Adrenal gland (tissue), 12 donors: Measurements from ENCODE around the gene NNT. TPM values are rescaled to one million over a fixed set of nuclear protein-coding genes. Genes with fewer than 3 reads are reported as not detected.

Experiments used
- DNase-seq, 7 donors: peaks; one replicate each; pipeline ENCODE4 v3.0.0-alpha.2; 2019 to 2020
- H3K27ac ChIP-seq, 5 donors: fragments of 200-600 bp; sonication (generic) in 4 of 5; 1 replicate in 3 of 5; 2 replicates in 2 of 5; pipeline versions ENCODE4 v1.5.1 to v1.8.0; 2016 to 2020; ENCODE audit warnings: mild to moderate bottlenecking in 1 of 5
- H3K27me3 ChIP-seq: fragments of 200-600 bp; 2 replicates; pipeline ENCODE4 v1.8.0; 2021
- H3K36me3 ChIP-seq, 2 donors: fragments of 200-600 bp; replicated peaks in 1 of 2; 1 replicate in 1 of 2; 2 replicates in 1 of 2; pipeline versions ENCODE4 v1.5.1 to v1.8.0; 2018 to 2022
- H3K4me1 ChIP-seq, 2 donors: fragments of 200-600 bp; replicated peaks in 1 of 2; 1 replicate in 1 of 2; 2 replicates in 1 of 2; pipeline versions ENCODE4 v1.5.1 to v1.8.0; 2018 to 2021
- H3K4me3 ChIP-seq, 4 donors: fragments of 200-600 bp; sonication (generic) in 3 of 4; one replicate each; pipeline ENCODE4 v1.5.1; 2016 to 2018
- H3K9me3 ChIP-seq, 3 donors: fragments of 200-600 bp; sonication (generic) in 1 of 3; replicated peaks in 1 of 3; 1 replicate in 2 of 3; 2 replicates in 1 of 3; pipeline versions ENCODE4 v1.5.1 to v1.8.0; 2016 to 2021
- POLR2A ChIP-seq, 2 donors: fragments of 450-650 bp; IDR thresholded peaks; one replicate each; pipeline ENCODE4 v1.6.1; 2017; ENCODE audit warnings: antibody characterized with exemption in 2 of 2, mild to moderate bottlenecking in 2 of 2, moderate library complexity in 1 of 2
- WGBS, 4 donors: extraction: QIAGEN DNeasy Blood & Tissue Kit in 2 of 4; methylation state at CpG; one replicate each; pipeline versions ENCODE4 v1.1.5 to v1.1.7; 2013 to 2017; 5-methylcytosine and 5-hydroxymethylcytosine counted together
- intact Hi-C, 2 donors: fragments of 100-400 bp; cut with DNase I; formaldehyde crosslinking; loops; one replicate each; pipeline versions ENCODE4 v1.14.1 to v1.15.0; 2022 to 2023
- polyA plus RNA-seq, 3 donors: library from polyadenylated mRNA; stranded (reverse); fragments of 200-250 nt in 2 of 3; fragments of 350-450 nt in 1 of 3; fragmentation: Illumina TruSeq in 1 of 3; extraction: RNeasy Lipid Tissue Mini Kit (QIAGEN cat#74804) in 1 of 3; gene quantifications; one replicate each; pipeline ENCODE4 v1.2.3, GENCODE V29; 2013 to 2014
- total RNA-seq, 9 donors: library from RNA; depleted of rRNA in 4 of 9; stranded (reverse); fragments of >200 nt in 4 of 9; fragments of 120-200 nt in 1 of 9; fragmentation: NEBNext Ultra II Directional in 1 of 9; extraction: Animal tissue kit (Norgen Biotek cat#: 25700) in 1 of 9; gene quantifications; one replicate each; pipeline versions ENCODE4 v1.1.0 to v1.2.4, GENCODE V29; 2013 to 2023
- TF ChIP-seq, protein P1 (sequence below), 6 experiments: fragments of 450-650 bp in 4 of 6; fragments of 200-600 bp in 2 of 6; sonication (generic) in 1 of 6; IDR thresholded peaks; 1 replicate in 5 of 6; 2 replicates in 1 of 6; pipeline versions ENCODE4 v1.5.1 to v1.8.0; 2016 to 2021; ENCODE audit warnings: antibody characterized with exemption in 6 of 6, mild to moderate bottlenecking in 2 of 6, moderate library complexity in 1 of 6
- donor health status: healthy with polysubstance abuse.
- donor health status: Bipolar disorder and iron deficiency.
- donor health status: DM: yes; HTN: yes; CAD: no.
- donor health status: DM: no; HTN: no; CAD: no.
- donor health status: DM: no; HTN: no; CAD: no.
- donor health status: DM: yes; HTN: yes; CAD: no.

Gene NNT
- total and polyA plus RNA-seq, 12 donors, result 6.9 to 104 (median 59.1) TPM

DNA sequence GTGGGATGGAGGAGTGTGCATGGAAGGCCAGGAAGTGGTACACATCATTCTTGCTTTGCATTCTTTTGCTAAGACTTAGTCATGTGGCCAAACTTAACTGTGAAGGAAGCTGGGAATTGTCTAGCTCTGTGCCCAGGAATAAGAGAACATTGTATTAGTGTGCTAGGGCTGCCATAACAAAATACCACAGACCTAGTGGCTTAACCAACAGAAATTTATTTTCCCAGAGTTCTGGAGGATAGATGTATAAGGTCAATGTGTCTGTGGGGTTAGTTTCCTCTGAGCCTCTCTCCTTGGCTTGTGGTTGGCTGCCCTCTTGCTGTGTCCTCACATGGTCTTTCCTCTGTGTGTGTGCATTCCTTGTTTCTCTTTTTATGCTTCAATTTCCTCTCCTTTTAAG lies 32.4 kb downstream of the NNT start:
- no peaks in the 10 kb centered on the region for H3K36me3 ChIP-seq
- intact Hi-C loops, result no loop called here
- H3K4me1 ChIP-seq, result peaks cover 0 to 30% of the 10 kb centered on the region in 2 donors
- no peak for TF ChIP-seq POLR2A (IDR thresholded peaks at IDR 0.05)
- TF ChIP-seq, protein P1, sequence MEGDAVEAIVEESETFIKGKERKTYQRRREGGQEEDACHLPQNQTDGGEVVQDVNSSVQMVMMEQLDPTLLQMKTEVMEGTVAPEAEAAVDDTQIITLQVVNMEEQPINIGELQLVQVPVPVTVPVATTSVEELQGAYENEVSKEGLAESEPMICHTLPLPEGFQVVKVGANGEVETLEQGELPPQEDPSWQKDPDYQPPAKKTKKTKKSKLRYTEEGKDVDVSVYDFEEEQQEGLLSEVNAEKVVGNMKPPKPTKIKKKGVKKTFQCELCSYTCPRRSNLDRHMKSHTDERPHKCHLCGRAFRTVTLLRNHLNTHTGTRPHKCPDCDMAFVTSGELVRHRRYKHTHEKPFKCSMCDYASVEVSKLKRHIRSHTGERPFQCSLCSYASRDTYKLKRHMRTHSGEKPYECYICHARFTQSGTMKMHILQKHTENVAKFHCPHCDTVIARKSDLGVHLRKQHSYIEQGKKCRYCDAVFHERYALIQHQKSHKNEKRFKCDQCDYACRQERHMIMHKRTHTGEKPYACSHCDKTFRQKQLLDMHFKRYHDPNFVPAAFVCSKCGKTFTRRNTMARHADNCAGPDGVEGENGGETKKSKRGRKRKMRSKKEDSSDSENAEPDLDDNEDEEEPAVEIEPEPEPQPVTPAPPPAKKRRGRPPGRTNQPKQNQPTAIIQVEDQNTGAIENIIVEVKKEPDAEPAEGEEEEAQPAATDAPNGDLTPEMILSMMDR (IDR thresholded peaks at IDR 0.05), result no peak
- no peaks in the 10 kb centered on the region for H3K27me3 ChIP-seq
- H3K9me3 ChIP-seq, result no peaks in the 10 kb centered on the region
- no peak overlapping the region for H3K4me3 ChIP-seq
- DNase-seq, result no peak
- no peak overlapping the region for H3K27ac ChIP-seq

DNA sequence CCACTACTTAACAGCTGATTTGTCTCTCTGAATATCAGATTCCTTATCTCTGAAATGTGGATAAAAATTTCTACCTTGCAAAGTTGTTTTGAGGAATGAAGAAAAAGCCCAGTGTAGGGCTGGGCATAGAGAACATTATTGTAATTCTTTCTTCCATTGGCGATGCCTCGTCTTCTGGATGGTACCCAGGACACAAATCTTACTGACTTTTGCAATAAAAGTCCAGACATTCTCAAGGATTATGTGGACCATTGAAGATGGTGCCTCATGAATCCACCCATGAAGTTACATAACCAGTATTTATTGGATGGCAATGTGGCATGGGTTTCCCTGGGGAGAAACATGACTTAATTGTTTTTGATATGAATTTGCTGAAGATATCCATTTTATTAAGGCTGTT lies 33.1 kb downstream of the NNT start:
- no peak overlapping the region for H3K27ac ChIP-seq
- H3K36me3 ChIP-seq, result no peaks in the 10 kb centered on the region
- DNase-seq, result no peak
- H3K9me3 ChIP-seq, result no peaks in the 10 kb centered on the region
- H3K27me3 ChIP-seq, result no peaks in the 10 kb centered on the region
- peaks cover 0 to 29% of the 10 kb centered on the region in 2 donors for H3K4me1 ChIP-seq
- 72 to 84% (median 79%) methylated on average over 2 of the region's 2 CpGs for WGBS, 4 donors
- H3K4me3 ChIP-seq, result no peak overlapping the region
- no peak for TF ChIP-seq POLR2A (IDR thresholded peaks at IDR 0.05)
- TF ChIP-seq, protein P1 (IDR thresholded peaks at IDR 0.05), result no peak
- intact Hi-C loops, result no loop called here

DNA sequence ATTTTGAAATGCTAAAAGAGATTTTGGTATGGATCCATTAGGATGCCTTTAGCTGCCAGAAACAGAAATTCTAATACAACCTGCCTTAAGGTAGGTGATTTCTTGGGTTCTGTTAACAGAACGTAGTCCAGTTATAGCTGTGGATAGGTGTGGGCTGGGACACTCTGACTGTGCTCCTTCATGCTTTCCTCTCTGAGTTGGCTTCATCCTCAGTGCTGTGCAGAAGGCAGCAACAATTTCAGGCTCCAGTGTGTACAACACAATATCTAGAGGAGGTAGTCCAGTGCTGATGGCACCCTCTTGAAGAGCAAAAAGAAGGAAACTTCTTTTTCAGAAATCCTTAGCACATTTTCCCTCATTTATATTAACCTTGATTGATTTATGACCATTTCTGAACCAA lies 34.4 kb downstream of the NNT start:
- Histone ChIP-seq H3K4me1 (peaks cover 0 to 23% of the 10 kb centered on the region in 2 donors), H3K36me3 (no peaks in the 10 kb centered on the region), H3K27ac (no peak overlapping the region), H3K4me3 (no peak overlapping the region), H3K9me3 (no peaks in the 10 kb centered on the region), H3K27me3 (no peaks in the 10 kb centered on the region)
- DNase-seq, result no peak
- intact Hi-C loops, result no loop called here
- no peak for TF ChIP-seq POLR2A (IDR thresholded peaks at IDR 0.05)
- TF ChIP-seq, protein P1 (IDR thresholded peaks at IDR 0.05), result no peak
- 89 to 100% (median 95%) methylated on average over 1 of the region's 1 CpG for WGBS, 4 donors

DNA sequence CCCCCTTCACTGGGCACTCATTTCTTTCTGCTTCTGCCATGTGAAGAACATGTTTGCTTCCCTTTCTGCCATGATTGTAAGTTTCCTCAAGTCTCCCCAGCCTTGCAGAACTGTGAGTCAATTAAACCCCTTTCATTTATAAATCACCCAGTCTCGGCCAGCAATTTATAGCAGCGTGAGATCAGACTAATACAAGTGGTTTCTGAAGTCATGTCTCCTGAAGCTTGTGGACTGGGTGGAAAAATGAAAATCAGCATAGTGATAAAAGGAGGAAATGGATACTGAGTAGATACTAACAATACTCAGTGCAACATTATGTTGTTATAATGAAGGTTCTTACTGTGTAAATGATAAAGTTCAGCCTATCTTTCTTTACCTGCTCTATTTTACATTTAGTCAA lies 35.1 kb downstream of the NNT start:
- Histone ChIP-seq H3K36me3 (no peaks in the 10 kb centered on the region), H3K9me3 (no peaks in the 10 kb centered on the region), H3K27me3 (no peaks in the 10 kb centered on the region), H3K27ac (no peak overlapping the region), H3K4me1 (peaks cover 0 to 23% of the 10 kb centered on the region in 2 donors), H3K4me3 (no peak overlapping the region)
- intact Hi-C loops, result no loop called here
- no peak for DNase-seq
- TF ChIP-seq, protein P1 (IDR thresholded peaks at IDR 0.05), result no peak
- TF ChIP-seq POLR2A (IDR thresholded peaks at IDR 0.05), result no peak
- WGBS, 4 donors, result 85 to 97% (median 85%) methylated on average over 2 of the region's 2 CpGs
